GM12891 (cell line): Measurements from ENCODE around the gene MAP3K19.

Experiments used
- POLR2A ChIP-seq: IDR thresholded peaks from 2 replicates; pipeline ENCODE4 v1.6.1; 2011; ENCODE audit warnings: low read depth, low read length, control low read depth
- POLR2AphosphoS5 ChIP-seq: IDR thresholded peaks from 2 replicates; pipeline ENCODE4 v1.6.1; 2011; ENCODE audit warnings: low read depth, low read length, control low read depth
- SPI1 ChIP-seq: IDR thresholded peaks from 2 replicates; pipeline ENCODE4 v1.6.1; 2011; ENCODE audit warnings: low read depth, low read length, control low read depth
- TAF1 ChIP-seq: IDR thresholded peaks from 2 replicates; pipeline ENCODE4 v1.6.1; 2011; ENCODE audit warnings: low read depth, low read length, control low read depth

DNA sequence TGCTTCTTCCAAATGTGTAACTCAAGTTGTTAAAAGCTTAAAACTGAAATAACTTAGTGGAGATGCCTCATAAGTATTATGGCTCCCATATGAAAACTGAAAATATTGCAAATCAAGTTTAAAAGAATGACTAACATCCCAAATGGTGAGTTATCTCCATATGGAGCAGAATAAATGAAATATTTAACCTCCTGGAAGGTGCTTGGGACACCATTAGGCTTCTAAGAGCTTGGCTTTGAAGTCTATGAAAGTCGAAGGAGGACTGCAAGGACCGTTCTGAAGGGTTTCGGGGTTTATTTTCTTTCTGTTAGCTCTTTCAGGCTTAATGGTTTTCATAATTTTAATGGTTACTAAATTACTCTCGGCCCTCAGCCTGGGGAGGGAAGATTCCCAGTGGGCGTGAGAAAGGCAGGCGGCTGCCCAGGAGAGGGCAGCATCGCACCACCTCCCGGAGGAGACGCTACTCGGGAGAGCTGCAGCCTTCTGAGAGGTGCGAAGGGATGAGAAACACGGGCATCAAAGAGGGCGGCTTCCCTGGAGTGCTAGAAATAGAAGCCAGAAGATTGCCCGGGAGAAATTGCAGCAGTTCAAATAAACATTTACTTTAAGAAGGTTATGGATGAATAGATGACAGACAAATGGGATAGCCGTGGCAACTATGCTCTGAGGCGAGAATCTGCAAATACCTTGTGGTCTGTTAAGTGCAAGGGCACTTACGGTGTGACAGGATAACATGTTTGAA lies 43.1 kb downstream of the MAP3K19 start:
- no peak for TF ChIP-seq POLR2A
- no peak for TF ChIP-seq SPI1
- no peak for TF ChIP-seq POLR2AphosphoS5
- TF ChIP-seq TAF1 = no peak
